Prostate gland (tissue), 2 donors: ENCODE results near the gene C2CD3.

Source experiments
- POLR2AphosphoS5 ChIP-seq: sonication (generic); formaldehyde crosslinking; IDR thresholded peaks from one replicate; pipeline ENCODE4 v1.6.1; 2017; ENCODE audit warnings: antibody characterized with exemption
- TF ChIP-seq, protein P1 (sequence below), 4 experiments: fragments of 200-600 bp in 2 of 4; fragments of 450-650 bp in 2 of 4; sonication (generic) in 2 of 4; IDR thresholded peaks; 1 replicate in 3 of 4; 2 replicates in 1 of 4; pipeline ENCODE4 v1.5.1; 2016 to 2019; ENCODE audit warnings: antibody characterized with exemption in 4 of 4, mild to moderate bottlenecking in 2 of 4, moderate library complexity in 2 of 4

DNA sequence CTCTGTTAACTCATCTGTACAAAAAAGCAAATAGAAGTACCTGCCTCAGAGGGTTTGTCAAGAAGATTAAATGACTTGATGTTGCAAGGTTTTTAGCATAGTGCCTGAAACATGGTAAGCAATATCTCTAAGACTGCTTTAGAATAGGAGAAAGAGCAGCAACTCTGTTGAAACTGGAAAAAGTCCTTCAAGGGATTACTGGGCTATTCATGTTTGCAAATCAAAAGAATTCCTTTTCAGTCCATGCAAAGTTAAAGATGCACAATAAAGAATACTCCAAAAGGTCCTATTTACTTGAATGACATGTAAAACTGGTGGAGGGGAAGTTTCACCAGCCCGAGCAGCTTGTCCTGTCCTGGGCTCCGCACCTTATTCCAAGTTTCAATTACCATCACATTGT lies 70.6 kb downstream of the C2CD3 start:
- TF ChIP-seq, protein P1, sequence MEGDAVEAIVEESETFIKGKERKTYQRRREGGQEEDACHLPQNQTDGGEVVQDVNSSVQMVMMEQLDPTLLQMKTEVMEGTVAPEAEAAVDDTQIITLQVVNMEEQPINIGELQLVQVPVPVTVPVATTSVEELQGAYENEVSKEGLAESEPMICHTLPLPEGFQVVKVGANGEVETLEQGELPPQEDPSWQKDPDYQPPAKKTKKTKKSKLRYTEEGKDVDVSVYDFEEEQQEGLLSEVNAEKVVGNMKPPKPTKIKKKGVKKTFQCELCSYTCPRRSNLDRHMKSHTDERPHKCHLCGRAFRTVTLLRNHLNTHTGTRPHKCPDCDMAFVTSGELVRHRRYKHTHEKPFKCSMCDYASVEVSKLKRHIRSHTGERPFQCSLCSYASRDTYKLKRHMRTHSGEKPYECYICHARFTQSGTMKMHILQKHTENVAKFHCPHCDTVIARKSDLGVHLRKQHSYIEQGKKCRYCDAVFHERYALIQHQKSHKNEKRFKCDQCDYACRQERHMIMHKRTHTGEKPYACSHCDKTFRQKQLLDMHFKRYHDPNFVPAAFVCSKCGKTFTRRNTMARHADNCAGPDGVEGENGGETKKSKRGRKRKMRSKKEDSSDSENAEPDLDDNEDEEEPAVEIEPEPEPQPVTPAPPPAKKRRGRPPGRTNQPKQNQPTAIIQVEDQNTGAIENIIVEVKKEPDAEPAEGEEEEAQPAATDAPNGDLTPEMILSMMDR (IDR thresholded peaks at IDR 0.05) = no peak
- TF ChIP-seq POLR2AphosphoS5 = no peak
